HG03066 (cell line): ENCODE data around the gene LAIR2.
A peak's percentile ranks its signal among the peaks of the same experiment; 100 is the strongest.
"Not testable (repeated sequence)": the region's sequence is repeated elsewhere in the genome, so short reads cannot be mapped to it uniquely, and the experiment has no call there.

Experiments
- ATAC-seq: cut with Tn5 transposase; IDR thresholded peaks from one replicate; pipeline ENCODE4 v1.9.1; 2021; ENCODE audit warnings: low read depth; ENCODE audit not compliant: unreplicated experiment

LAIR2 gene

DNA sequence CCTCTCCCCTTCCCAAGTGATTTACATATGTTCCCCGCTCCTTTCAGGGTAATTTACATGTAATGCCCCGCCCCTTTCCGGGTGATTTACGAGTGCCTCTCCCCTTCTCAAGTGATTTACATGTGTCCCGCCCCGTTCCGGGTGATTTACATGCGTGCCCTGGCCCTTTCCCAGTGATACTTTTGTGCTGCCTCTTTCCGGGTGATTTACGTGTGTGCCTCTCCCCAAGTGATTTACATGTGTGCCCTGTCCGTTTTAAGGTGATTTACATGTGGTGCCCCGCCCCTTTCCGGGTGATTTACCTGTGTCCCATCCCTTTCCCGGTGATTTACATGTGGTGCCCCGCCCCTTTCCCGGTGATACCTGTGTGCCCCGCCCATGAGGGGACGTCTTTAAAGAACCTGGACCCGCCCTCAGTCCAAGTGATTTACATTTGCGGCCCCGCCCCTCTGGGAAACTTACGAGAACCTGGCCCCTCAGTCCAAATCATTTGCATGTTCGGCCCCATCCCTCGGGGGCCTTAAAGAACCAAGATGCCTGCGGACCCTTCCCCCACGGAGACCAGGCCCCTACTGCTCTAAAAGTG, 38.5 kb upstream of the LAIR2 start:
- peak; percentile 37 for ATAC-seq

DNA sequence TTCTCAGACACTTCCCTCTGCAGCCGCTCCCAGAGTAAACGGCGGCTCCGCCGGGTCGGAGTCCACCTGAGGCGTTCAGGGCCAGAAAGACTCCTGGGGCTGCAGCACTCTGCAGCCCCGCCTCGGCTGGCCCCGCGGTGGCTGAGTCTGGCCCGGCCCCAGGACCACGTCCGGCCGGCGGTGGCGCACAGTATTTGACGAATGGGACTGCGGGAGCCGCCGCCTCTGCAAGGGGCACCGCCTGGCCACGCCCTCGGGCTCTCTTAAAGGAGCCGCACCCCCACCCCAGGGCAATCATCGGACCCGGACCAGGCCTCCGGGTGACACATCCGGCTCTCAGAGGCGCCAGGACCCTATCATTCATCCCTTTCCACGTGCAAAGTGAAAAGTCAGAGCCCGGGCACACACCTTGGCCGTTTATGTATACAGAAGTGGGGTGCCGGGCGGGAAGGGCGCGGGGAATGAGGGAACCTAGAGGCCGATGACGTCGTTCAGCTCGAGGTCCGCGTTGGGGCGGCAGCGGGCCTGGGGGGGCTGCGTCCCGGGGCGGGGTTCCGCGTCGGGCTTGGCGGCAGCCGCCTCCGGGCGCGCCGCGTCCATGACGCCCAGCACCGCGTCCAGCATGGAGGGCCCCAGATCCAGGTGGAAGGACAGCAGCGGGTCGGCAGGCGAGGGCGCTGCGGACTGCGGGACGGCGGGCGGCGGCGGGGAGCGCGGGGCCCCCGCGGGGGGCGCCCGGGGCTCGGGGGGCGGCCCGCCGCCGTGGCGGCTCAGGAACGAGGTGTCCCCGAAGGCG, 37.8 kb upstream of the LAIR2 start:
- ATAC-seq: peak; percentile 36

- no peak for ATAC-seq
These were observed 37.1 kb upstream of the LAIR2 start for GRCh38 chr19:54465426-54466109.

DNA sequence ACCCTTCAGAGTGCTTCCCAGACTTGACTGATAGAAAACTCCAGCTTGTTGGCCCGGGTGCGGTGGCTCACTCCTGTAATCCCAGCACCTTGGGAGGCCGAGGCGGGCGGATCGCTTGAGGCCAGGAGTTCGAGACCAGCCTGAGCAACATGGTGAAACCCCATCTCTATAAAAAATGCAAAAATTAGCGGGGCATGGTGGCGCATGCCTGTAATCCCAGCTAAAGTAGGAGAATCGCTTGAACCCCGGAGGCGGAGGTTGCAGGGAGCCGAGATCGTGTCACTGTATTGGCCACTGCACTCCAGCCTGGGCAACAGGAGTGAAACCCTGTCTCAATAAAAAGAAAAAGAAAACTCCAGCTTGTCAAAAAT, 36.5 kb upstream of the LAIR2 start:
- not testable (repeated sequence) for ATAC-seq

GRCh38 chr19:54469496-54469934, 33.1 kb upstream of the LAIR2 start:
- no peak for ATAC-seq

- ATAC-seq: no peak
These were observed 32.2 kb upstream of the LAIR2 start for GRCh38 chr19:54470276-54470887.

GRCh38 chr19:54470991-54471782, 31.4 kb upstream of the LAIR2 start:
- ATAC-seq: no peak

GRCh38 chr19:54473071-54473891, 29.4 kb upstream of the LAIR2 start, which contains the start of gene CDC42EP5:
Gene CDC42EP5, minus strand, starts transcription at chr19:54473296. Its CDS starts 7,749 bp downstream, at chr19:54465547.
- ATAC-seq: no peak

GRCh38 chr19:54473892-54474372, 28.7 kb upstream of the LAIR2 start:
- no peak for ATAC-seq

DNA sequence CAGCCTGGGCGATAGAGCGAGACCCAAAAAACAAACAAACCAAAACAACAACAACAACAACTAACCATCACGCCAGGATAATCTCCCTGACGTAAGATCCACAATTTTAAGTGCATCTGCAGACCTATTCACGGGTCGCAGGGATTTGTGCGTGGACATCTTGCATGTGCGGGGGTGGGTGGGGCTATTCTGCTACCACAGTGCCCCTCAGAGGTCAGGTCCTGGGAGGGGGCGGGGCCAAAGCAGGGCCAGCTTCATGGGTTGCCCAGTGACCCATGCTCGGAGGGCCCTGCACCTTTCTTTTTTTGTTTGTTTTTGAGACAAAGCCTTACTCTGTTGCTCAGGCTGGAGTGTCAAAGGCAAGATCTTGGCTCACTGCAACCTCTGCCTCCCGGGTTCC, 26.9 kb upstream of the LAIR2 start:
- no peak for ATAC-seq

- ATAC-seq: no peak
These were observed 25.0 kb upstream of the LAIR2 start for GRCh38 chr19:54477650-54478049.

DNA sequence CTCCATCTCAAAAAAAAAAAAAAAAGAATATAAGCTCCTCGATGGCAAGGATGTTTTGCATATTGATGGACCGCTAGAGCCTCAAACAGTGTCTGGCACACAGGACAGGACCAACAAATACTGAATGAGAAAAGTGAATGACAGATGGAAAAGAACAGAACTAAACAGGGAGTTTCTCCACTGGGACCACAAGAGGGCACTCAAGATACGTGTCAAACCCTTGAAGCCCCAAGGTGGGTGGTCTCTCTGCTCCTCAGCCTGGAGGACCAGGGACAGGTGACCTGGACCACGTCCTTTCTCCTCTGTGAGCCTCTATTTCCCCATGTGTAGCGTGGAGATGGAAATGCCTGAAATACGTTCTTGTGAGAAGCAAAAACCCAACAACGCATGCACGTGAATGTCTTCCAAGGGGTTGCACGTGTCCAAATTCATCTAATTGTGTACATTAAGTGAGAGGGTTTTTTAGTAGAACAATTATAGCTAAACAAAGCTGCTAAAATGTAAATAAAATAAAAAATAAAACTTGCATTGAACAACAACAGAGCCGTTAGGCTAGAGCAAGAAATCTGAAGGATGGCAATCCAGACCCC, 23.9 kb upstream of the LAIR2 start:
- no peak for ATAC-seq

GRCh38 chr19:54480051-54480450, 22.6 kb upstream of the LAIR2 start:
- no peak for ATAC-seq

- ATAC-seq: no peak
These were observed 21.2 kb upstream of the LAIR2 start for GRCh38 chr19:54481326-54481930.

DNA sequence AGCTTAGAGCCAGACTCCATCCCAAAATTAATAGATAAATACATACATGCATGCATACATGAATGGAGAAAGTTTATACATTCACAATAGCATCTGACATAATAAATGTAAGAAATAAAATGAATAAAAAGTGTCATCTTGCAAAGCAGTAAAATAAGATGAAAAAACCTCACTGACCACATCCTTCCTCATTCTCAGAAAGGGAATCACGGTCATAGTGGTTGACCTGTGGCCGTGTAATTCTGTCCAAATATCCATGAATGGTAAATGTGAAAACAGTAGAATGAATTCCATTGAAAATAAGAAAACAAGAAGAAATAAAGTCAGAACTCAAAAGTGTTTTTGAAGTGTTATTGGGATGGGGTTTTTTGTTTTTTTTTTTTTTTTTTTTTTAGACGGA, 19.7 kb upstream of the LAIR2 start:
- no peak for ATAC-seq

DNA sequence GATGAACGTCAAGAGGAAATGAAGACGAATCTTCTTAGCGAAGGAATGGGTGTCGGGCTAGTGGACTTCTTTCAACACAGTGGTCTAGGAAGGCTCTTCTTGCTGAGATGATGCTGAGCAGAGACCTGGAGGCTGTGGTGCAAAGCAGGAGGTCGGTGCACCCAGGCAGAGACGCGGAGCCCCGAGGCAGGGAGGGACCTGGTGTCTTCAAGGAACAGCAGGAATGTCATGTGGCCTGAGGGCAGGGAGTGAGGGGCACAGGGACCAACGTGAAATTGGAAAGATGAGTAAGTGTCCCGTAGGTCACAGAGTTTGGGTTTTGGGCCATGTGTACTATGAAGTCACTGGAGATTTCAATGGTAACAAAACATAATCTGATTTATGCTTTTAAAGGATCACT, 18.2 kb upstream of the LAIR2 start:
- no peak for ATAC-seq

GRCh38 chr19:54485851-54486250, 16.8 kb upstream of the LAIR2 start:
- no peak for ATAC-seq

GRCh38 chr19:54489341-54489740, 13.3 kb upstream of the LAIR2 start:
- ATAC-seq: no peak

DNA sequence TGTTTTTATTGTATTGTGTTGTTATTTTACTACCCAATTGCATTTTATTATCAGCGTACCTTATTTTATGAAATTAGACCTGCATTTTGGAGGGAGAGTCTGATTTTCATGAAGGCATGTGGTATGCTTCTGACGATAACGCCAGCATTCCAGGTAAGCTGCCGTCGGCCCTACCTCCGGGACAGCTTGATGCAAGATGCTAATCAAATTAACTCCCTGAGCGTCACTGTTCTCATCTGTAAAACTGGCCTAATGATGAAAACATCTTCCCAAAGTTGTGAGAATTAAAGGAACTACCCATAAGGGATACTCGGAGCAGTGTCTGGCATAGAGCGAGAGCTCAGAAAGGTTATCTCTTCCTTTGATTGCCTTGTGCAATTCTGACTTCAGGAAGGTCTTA, 12.9 kb upstream of the LAIR2 start:
- no peak for ATAC-seq
